Stimulated activated CD4-positive, alpha-beta T cell treated with anti-CD3 and anti-CD28 coated beads, Interleukin-2, amount 100 ng/mL, for 4 hours (primary cell): ENCODE data around the gene KIF22.
"Not testable (repeated sequence)": the region's sequence is repeated elsewhere in the genome, so short reads cannot be mapped to it uniquely, and the experiment has no call there.

ENCODE experiments used
- DNase-seq: peaks from one replicate; pipeline ENCODE4 v3.0.0-alpha.2; 2020; ENCODE audit warnings: low read depth

The KIF22 gene

DNA sequence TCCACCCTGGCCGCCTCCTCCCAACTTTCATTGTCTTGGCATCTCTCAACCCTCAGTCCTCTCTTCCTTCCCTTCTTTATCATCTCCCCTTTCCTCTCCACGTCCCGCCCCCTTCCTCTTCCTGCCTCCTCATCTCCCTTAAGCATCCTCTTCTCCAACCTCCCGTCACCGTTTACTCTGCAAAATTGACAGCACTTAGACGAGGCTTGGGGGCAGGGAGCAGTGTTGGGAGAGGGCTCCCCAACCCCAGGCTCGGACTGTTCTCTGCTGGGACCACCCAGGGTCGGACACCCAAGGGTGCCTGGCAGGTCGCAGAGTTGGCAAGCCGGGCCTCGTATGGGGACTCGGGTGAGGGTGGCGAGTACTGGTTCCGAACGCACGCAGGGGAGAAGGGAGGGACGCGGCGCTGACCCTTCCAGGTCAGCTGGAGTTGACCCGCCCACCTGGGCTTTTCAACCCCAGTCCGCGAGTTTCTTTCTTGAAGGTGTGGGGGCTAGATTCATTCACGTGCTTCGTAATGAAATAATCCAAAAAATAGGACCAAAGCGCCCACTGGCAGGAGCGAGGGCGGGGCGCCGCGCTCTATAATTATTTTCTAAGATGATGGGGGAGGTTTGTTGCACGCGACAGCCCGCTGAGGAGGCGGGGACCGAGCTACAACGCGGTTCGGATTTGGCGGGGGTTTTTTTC is 24.6 kb downstream of the KIF22 start:
- DNase-seq, result peak; percentile 55

DNA sequence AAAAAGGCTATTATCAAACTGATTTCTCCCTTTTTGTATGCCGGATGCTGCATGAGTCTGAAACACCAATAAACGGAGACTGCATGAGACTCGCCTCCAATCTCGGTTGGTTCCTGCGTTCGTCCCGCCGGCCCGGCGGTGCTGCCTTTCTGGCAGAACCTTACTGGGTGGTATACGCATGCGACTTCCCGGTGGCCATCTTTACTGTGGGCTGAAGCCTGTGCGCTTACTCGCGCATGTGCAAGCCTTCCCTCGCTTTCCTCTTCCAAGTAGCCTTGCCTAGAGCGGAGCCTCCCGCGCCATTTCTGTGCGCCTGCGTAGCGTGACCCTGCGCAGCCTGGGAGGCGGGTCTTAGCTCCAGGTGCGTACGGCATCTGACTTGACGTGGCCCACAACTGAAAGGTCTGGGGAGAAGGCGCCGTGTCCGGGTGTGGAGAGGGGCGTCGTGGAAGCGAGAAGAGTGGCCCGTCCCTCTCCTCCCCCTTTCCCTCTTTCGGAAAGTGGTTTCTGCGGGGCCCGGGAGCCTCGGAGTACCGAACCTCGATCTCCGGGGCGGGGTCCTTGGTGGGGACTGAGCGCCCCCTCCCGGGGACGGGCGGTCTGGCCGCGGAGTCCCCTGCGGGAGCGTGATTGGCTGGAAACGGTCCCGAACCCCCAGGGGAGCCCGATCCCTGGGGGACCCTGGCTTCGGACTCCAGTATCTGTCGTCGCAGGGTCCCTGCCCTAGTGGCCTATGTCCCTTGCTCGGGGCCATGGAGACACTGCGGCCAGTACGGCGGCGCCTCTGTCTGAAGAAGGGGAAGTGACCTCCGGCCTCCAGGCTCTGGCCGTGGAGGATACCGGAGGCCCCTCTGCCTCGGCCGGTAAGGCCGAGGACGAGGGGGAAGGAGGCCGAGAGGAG is 25.5 kb downstream of the KIF22 start, which contains the start of gene PAGR1:
Gene PAGR1 (plus strand): TSS at position 360 of the 901 bp plus-strand sequence. CDS start 374 bp downstream, at position 734.
- DNase-seq, result peak; percentile 98

DNA sequence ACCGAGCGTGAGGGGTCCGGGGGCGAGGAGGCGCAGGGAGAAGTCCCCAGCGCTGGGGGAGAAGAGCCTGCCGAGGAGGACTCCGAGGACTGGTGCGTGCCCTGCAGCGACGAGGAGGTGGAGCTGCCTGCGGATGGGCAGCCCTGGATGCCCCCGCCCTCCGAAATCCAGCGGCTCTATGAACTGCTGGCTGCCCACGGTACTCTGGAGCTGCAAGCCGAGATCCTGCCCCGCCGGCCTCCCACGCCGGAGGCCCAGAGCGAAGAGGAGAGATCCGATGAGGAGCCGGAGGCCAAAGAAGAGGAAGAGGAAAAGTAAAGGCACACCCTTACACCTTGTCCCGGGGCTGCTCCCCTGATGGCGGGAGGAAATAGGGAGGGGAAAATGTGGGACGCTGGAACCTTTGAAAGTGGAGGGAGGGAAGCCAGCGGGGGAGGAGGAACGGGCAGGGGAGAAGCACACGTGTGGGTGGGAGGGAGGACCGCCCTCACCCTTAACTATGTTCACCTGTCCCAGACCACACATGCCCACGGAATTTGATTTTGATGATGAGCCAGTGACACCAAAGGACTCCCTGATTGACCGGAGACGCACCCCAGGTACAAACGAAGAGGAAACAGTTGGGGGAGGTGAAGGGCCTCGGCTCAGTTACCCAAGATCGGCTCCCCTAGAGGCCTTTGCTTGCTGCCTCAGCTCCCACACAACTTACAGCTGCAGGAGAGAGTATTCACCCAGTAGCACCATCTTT is 26.3 kb downstream of the KIF22 start:
- DNase-seq, result no peak

DNA sequence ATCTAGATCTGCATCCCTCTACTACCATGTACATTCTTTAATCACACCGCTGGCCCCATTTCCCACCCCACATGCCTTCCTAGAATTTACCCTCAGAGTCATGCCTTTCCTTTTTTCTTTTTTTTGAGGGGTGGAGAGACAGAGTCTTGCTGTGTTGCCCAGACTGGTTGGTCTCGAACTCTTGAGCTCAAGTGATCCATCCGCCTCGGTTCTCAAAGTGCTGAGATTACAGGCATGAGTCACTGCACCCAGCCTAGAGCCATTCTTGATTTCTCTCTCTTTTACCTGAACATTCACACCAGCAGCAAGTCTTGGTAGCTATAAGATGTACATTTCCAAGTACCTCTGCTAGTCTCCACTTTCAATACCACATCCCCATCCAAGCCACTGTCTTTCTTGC is 27.5 kb downstream of the KIF22 start:
- DNase-seq, result no peak

DNA sequence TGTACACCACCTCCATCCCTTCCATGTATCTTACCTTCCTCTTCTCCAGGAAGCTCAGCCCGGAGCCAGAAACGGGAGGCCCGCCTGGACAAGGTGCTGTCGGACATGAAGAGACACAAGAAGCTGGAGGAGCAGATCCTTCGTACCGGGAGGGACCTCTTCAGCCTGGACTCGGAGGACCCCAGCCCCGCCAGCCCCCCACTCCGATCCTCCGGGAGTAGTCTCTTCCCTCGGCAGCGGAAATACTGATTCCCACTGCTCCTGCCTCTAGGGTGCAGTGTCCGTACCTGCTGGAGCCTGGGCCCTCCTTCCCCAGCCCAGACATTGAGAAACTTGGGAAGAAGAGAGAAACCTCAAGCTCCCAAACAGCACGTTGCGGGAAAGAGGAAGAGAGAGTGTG is 29.0 kb downstream of the KIF22 start:
- DNase-seq, result no peak

DNA sequence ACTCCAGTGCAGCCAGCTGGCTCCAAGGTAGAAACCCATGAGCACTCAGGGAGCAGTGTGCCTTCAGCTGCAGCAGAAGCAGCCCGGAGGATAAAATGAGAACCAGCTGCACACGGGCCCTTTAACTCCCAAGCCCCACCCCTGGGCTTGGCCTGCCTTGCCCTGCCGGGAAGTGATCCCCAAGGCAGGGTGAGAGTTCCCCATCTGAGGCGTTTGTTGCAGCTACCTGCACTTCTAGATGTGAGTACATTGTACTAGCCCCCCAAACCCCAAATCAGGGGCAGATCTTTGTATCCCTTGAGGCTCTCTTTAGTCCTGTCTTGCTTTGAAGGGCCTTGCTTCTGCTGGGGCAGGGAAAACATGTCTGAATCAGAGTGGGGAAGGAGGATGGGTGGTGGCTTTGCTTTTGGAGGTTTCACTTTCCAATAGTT is 29.7 kb downstream of the KIF22 start, which contains the start of gene MVP:
Gene MVP (plus strand): TSS at position 192 of the 431 bp plus-strand sequence. CDS start 10,088 bp downstream, outside the sequence.
- peak; percentile 43 for DNase-seq

DNA sequence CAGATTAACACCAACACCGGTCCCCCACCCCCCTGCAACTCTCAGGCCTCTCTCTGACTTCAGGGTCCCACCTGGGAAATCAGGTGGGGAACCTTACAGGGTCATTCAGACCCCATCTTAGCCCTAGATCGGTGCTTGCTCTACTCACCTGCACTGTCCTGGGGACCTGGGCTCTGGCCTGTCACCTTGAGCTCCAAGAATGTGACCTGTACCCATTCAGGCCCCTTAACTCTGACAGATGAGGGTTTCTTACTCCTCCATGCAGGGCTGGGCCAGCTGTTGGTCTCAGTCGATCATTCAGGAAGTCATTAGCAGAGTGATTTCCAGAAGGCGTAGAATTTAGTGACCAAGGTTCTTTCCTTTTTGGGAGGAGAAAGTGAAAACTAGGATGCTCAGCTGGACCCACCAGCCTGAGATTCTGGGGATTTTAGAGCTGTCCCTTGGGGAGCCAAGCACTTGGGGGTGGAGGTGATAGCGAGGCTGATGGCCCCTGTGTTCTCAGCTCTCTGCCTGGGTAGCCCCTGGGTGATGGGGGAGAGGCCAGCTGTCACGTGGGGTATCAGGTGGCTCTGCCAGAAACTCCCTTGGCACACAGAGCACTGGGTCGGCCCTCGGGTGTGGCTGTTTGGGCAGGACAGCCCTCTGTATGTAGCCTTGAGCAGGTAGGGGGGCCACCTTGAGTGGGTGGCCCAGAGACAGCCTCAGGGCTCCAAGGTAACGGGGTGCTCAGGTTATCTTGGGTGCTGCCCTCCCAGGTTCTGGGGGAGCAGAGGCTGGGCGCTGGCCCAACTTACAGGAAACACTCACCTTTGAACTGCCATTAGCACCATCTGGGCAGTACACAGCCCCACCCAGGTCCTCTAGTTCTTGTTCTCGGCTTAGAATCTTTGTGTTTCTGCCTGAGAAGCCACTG is 30.4 kb downstream of the KIF22 start:
- DNase-seq, result no peak

DNA sequence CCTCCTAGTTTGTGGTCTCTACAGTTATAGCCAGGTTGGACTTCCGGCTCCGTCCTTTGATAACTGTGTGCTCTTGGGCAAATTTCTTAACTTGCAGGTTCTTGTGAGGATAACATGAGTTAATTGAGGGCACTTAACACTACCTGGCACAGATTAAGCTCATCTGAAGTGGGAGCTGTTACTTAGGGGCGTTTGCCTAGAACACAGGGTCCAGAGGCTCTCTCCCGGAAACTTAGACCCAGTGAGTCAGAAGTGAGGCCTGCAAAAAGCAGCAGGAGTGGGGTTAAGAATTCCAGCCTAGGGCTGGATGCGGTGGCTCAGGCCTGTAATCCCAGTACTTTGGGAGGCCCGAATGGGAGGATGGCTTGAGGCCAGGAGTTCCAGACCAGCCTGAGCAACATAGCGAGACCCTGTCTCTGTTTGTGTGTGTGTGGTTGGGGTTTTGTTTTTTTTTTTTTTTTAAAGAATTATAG is 31.1 kb downstream of the KIF22 start:
- no peak for DNase-seq

DNA sequence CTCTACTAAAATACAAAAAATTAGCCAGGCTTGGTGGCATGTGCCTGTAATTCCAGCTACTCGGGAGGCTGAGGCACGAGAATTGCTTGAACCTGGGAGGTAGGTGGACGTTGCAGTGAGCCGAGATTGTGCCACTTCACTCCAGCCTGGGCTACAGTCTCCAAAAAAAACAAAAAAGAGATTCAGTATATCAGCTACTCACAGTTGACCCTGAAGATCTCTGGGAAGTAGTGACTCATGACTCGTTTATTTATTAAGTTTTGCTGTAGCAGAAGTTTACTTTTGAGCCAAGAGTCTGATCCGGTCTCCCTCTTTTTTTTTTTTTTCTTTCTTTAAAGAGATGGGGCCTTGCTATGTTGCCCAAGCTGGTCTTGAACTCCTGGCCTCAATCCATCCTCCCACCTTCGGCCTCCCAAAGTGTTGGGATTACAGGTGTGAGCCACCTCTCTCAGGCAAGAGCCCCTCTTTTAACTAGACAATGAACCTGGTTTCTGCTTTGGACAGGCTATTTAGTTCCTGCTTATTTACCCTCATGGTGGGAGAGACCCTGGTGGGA is 34.1 kb downstream of the KIF22 start:
- DNase-seq, result no peak

DNA sequence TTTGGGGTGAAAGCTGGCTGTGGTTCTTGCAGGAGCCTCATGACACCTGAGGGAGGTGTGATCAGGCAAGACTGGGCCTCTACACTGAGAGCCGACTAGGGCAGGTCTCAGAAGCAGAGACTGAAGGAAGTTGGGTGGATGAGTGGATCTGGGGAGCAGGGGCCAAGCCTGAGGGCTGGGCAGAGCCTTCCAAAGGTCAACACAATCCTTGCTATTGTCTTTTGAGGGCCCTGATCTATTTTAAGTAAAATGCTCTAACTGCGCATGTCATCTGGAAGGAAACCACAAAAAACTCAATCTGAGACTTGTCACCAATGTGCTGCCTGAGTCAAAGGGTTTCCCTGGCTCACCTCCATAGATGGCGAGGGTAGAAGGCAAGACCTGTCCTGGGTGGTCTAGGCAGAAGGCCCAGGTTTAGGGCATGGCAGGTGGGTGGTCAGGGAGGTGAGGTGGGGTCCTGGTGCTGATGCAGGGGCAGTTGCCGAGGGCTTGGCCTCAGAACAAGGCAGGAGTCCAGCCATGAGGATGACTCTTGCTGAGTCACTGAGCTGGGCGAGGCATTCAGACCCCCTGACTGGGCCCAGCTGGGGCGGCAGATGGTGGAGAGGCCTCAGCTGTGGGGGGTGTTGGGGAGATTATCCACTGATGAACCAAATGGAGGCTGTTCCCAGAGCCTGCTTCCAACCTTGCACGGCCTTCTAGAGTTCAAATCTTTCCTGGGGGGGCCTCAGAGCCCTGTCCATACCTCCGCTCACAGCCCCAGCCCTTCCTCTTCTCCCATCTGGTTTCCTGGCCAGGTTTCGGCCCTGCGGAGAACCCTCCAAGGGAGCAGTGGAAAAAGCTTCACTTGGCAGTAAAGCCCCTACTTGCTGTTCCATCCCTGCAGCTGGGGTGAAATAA is 34.8 kb downstream of the KIF22 start:
- DNase-seq, result no peak

DNA sequence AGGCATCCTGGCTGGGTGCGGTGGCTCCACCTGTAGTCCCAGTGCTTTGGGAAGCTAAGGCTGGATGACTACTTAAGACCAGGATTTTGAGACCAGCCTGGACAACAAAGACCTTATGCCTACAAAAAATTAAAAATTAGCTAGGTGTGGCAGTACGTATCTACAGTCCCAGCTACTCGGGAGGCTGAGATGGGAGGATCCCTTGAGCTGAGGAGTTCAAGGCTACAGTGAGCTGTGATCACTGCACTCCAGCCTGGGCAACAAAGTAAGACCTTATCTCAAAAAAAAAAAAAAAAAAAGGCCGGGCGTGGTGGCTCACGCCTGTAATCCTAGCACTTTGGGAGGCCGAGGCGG is 35.8 kb downstream of the KIF22 start:
- no peak for DNase-seq

DNA sequence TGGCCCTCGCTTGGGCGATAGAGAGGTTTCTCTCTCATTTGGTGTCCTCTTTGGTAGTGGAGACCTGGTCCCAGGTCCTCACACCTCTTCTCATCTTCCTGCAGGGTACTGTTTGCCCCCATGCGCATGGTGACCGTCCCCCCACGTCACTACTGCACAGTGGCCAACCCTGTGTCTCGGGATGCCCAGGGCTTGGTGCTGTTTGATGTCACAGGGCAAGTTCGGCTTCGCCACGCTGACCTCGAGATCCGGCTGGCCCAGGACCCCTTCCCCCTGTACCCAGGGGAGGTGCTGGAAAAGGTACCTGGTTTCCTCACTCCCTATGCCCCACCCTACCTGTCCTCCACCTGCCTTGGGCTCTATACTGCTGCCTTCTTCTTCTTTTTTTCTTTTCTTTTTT is 40.2 kb downstream of the KIF22 start:
- DNase-seq, result no peak

DNA sequence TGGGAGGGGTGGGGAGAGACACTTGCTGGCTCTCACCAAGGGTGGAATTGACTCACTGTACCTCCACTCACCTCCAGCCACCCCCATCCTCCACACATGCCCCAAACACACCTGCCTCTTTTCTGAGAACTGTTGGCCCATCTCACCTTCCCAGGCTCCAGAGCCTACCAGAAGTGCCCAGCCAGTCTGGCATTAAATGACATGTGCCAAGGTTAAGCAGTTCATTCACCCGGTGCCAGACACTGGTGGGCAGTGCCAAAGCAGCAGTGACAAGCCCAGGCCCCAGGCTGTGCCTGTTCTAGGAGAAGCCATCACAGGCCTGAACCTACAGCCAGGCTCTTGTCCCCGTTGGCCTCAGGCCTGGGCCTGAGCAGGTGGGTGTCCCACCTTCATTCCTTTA is 40.9 kb downstream of the KIF22 start:
- DNase-seq, result no peak

DNA sequence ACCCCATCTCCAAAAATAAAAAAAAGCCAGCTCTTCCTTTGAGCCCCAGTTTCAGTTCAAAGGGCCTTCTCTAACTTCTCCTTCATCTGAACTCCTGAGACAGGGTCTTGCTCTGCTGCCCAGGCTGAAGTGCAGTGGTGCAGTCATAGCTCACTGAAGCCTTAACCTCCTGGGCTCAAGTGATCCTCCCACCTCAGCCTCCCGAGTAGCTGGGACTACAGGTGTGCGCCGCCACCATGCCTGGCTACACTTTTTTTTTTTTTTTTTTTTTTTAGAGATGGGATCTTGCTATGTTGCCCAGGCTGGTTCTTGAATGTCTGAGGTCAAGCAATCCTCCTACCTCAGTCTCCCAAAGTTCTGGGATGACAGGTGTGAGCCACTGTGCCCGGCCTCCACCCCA is 42.7 kb downstream of the KIF22 start:
- DNase-seq, result not testable (repeated sequence)

DNA sequence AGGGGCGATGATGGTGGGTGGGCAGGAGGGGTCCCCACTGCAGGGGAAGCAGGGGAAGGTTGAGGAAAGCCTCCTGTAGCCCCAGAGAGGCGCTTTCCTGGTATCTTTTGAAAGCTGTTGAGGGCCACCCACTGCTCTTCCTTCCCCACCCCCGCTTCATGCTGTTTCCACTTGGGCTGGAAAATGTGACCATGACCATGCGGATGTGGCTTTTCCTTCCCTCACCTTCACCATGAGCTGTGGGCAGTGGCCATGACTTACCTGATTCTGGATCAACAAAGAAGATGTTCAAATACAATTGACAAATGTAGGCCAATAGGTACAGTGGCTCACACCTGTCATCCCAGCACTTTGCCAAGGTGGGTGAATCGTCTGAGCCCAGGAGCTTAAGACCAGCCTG is 43.5 kb downstream of the KIF22 start:
- DNase-seq, result no peak

DNA sequence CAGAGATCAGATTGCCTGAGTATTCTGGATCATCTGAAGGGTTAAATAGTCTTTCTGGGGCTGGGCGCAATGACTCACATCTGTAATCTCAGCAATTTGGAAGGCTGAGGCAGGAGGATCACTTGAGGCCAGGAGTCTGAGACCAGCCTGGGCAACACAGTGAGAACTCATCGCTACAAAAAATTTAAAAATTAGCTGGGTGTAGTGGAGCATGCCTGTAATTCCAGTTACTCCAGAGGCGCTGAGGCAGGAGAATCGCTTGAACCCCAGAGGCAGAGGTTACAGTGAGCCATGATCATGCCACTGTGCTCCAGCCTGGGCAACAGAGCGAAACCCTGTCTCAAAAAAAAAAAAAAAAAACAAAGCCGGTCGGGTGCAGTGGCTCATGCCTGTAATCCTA is 45.4 kb downstream of the KIF22 start:
- no peak for DNase-seq

DNA sequence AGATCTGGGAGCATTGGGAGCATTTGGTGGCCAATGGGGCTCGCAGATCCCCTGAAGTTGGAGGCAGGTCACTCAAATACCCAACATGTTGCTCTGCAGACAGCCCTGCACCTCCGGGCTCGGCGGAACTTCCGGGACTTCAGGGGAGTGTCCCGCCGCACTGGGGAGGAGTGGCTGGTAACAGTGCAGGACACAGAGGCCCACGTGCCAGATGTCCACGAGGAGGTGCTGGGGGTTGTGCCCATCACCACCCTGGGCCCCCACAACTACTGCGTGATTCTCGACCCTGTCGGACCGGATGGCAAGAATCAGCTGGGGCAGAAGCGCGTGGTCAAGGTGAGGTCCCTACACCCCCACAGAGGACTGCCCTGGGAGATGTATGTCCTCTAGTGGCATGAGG is 46.1 kb downstream of the KIF22 start:
- DNase-seq, result no peak

DNA sequence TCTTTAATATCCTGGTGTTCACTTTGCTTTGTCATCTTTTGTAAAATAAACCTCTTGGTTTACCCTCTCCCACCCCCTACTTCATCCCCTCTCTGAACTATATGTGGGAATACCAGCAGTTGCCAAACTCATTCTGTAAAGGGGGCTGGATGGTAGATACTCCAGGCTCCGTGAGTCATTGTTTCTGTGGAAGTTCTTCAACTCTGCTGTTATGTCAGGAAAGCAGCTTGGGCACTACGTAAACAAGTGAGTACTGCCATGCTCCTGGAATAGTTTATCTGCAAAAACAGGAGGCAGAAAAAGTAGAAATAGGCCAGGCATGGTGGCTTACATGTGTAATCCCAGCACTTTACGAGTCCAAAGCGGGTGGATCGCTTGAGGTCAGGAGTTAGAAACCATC is 47.3 kb downstream of the KIF22 start:
- no peak for DNase-seq

DNA sequence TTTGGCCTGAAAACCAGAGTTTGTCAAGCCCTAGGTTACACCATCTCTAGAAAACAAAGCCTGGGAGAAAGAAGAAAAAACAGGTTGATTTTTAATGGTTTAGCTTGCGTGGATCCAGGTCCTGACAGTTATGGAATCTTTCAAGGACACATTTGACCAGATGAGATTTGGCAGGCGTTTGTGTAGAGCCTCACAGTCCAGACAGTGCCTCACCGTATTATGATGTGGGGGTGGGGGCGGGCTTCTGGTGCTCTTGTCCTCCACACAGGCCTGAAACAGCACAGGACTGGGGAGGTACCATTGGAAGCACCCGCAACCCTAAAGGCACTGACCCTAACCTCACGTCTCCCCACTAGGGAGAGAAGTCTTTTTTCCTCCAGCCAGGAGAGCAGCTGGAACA is 49.3 kb downstream of the KIF22 start:
- no peak for DNase-seq

DNA sequence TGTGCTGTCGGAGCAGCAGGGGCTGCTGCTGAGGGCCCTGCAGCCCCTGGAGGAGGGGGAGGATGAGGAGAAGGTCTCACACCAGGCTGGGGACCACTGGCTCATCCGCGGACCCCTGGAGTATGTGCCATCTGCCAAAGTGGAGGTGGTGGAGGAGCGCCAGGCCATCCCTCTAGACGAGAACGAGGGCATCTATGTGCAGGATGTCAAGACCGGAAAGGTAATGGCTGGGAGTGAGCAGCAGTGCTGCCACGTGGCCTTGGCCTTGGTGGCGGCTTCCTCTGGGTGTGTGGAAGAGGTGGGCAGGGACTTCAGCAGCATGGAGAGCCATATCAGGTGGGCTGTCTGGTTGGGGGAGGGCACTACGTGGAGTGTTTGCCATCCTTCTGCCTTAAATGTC is 49.7 kb downstream of the KIF22 start:
- no peak for DNase-seq
